Fibroblast of gingiva (primary cell): ENCODE results near the gene PLAAT3.
"Not testable (repeated sequence)": the region's sequence is repeated elsewhere in the genome, so short reads cannot be mapped to it uniquely, and the experiment has no call there.

Experiments used
- DNase-seq: peaks from one replicate; pipeline ENCODE4 v3.0.0-alpha.2; 2011; ENCODE audit warnings: low read depth

PLAAT3 gene

DNA sequence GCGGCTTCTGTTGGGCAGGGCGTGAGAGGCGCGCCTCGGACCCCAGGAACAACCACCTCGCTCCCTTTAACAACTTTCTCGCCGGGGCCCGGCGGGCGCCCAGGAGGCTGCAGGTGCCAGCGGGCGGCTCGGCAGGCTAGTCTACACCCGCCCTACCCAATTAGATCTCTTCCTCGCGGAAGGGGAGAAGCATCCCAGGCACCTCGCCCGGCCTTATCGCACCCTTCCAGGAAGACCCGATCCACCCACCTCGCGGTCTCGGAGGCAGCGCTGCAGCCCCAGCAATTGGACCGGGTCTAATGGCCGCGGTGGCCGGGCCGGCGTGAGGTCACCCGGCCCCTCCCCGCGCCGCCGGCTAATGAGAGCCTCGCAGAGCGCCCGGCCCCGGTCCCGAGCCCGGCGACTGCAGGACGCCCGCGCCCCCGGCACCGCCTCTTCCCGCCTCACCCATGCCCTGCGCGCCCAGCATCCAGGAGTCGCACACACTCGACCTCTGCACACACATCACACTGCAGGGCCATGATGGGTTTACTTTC lies at the start of gene PLAAT3:
Gene PLAAT3, minus strand, starts transcription at position 298 of the 536 bp plus-strand sequence. CDS start 419 bp downstream, outside the sequence.
- peak; percentile 41 for DNase-seq

DNA sequence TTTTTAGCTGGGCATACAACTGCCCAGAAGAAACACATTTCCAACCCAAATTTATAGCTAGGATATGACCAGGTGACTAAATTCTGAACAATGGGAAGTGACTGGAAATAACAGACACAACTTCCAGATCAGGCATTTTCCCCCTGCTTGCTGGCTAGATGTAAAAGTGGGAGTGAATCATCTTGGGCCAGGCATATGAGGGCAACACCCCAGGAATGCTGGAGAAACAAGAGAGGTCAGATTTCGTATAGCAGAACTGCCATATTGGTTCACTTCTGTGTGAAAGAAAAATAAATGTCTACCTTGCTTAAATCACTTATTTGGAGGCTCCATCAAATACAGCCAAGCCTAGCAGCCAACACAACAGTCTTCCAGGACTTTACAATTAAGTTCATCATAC lies 49.6 kb upstream of the PLAAT3 start:
- DNase-seq, result peak; percentile 47

DNA sequence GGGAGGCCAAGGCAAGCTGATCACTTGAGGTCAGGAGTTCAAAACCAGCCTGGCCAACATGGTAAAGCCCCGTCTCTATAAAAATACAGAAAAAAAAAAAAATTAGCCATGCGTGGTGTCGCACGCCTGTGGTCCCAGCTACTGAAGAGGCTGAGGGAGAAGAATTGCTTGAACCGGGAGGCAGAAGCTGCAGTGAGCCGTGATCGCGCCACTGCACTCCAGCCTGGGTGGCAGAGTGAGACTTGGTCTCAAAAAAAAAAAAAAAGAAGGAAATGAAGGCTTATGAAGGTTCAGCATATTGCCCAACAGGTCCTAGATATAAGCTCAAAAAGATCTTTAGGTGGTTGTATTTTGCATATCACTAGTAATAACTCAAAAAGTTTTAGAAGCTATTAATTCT lies 46.7 kb upstream of the PLAAT3 start:
- DNase-seq, result no peak

DNA sequence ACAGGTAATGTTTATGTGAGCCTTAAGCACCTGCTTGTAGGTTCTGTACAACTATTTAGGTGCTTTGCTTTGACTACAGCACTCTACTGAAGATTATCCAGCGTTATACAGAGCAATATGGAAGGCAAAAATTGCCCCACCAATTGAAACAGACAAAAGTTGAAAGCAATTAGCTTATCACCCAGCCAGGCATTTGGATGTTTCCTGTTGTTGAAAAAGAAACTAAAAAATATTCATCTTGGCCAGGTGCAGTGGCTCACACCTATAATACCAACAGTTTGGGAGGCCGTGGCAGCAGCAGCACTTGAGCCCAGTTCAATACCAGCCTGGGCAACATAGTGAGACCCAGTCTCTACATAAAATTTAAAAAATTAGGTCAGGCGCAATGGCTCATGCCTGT lies 38.4 kb upstream of the PLAAT3 start:
- DNase-seq, result no peak

DNA sequence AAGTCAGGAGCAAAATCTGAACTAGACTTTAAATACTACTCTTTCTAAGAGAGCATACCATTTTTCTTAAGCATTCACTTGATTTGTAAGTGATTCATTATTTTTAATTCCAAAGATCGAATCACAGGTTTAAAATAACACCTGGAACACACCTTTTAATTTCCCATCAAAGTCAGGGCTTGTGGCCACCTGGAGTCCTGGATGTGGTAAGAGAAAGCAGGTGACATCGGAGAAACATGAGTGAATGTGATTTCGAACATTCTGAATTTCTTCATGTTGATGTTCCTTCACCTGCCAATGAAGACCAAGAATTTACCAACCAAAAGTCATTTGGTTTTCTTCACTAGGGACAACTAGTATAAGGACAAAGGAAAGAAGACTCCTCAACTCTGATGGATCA lies 29.0 kb upstream of the PLAAT3 start:
- no peak for DNase-seq

DNA sequence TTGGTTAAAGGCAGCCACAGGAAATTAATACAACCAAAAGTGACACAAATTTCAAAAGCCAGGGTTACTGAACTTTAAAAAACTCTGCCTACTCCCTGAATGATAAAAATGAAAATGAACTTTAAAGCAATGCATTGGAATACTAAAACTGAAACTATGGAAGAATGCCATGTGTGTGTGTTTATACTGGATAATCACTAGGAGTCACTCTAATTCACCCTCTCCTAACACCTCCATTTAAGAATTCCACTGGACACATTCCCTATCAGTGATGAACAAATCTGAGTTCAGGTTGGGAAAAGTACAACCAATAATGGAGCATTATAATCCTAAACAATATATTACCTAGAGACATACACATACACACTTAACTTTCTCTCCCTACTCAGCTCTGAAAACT lies 27.5 kb upstream of the PLAAT3 start:
- DNase-seq, result peak; percentile 16

DNA sequence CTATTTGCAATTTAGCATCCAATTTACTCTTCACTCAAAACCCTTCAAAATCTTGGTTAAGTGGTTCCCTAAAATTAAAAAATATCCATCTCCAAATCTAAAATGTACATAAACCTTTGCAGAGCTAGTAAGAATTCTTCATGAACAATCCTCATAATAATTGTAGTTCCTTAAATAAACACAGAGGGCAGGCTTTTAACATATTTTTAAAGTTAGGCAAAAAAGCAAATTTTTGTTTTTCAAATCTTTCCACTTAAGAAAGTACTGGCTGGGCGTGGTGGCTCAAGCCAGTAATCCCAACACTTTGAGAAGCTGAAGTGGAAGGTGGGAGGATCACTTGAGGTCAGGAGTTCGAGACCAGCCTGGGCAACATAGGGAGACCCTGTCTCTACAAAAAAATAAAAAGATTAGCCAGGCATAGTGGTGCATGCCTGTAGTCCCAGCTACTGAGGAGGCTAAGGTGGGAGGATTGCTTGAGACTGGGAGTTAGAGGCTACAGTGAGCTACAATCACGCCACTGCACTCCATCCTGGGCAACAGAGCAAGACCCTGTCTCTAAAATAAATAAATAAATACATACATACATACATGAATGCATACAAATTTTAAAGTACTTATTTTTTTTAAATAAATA lies 25.1 kb upstream of the PLAAT3 start:
- peak; percentile 44 for DNase-seq

DNA sequence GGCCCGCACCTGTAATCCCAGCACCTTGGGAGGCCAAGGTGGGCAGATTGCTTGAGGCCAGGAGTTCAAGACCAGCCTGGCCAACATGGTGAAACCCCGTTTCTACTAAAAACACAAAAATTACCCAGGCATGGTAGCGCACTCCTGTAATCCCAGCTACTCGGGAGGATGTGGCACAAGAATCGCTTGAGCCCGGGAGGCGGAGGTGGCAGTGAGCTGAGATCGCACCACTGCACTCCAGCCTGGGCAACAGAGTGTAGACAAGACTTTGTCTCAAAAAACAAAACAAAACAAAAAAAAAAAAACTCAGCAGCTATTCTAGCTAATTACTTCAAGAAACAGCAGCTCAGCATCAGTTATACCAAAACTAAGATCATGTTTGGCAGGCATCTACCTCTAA lies 24.2 kb upstream of the PLAAT3 start:
- DNase-seq, result not testable (repeated sequence)

DNA sequence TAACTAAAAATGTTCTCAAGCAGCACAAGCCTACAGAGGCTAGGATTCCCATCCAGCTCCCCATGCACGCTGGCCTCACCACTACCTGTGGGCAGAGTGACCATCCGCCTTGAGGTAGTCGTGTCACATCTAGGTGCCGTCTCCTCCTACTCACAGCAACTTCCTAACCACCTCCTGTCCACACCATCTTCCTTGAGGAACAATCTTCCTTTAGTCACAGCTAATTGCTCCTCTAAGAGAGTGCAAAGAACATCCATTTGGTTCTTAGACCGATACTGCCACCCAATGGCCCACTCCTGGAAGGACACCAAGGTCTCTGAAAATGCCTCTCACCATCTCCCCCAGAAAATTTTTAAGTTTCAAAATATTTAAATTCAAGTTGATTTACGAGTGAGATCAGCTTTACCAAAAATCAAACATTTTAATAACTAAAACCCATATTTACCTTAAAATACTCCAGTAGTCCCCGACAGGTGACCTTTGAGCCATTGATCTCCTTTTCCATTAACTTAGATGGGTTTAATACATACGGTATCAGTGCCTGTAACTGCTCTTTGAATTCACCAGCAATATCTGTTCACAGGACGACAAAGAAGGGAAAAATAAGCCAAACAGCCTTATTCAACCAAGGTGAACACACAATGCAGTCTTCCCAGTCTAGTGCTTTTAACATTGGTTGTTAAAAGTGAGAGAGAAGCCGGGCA lies 21.7 kb upstream of the PLAAT3 start:
- peak; percentile 37 for DNase-seq

DNA sequence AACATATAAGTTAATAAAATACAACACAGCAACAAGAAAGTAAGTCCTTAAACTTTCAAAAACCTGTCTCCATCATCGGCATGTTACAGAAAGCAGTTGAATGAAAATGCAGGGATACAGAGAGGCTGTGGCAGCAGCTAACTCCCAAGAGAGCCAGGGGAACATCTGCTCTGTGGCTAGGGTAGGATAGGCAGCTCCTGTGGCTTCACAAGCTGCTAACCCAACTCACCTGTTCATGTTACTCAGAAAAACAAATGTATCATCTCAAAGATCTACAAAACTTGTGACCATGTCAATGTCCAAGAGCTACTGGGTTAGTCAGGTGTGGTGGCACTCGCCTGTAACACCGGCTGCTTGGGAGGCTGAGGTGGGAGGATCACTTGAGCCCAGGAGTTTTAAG lies 15.2 kb upstream of the PLAAT3 start:
- no peak for DNase-seq

DNA sequence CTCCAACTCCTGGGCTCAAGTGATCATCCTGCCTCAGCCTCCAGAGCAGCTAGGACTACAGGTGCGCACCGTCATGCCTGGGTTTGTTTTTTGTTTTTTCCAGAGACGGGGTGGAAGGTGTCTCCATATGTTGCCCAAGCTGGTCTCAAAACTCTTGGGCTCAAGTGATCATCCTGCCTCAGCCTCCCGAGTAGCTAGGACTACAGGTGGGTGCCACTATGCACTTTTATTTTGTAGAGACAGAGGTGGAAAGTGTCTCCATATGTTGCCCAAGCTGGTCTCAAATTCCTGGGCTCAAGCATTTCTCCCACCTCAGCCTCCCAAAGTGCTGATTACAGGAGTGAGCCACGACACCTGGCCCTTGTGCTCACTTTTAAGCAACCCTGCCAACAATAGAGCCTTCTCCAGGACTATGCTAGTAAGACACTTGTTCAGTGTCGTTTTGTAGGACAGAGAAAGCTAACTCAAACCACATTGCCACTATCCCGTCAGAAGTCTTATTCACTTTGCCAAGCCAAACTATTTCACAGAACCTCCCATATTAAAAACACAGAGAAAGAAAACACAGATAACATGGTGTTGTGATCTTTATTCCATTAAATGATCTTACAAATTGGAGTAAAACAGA lies 9.4 kb upstream of the PLAAT3 start:
- peak; percentile 25 for DNase-seq

DNA sequence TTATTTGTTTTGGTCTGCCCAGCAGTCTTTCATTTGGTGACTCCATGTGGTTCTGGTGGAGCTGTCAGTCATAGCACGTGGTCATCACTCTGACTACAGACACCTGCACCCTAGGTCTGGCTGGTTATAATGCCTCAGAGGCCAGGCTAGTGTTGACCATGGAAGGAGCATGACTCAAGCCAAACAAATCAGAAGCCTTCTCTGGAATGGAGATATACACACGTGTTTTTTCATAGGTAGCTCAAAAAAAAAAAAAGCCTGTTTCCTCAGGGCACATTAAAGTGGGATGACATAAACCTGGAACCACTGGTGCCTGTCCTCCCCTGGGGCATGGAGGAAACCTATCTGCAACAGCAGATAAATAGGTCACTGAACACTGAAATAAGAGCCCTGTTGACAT lies 8.1 kb upstream of the PLAAT3 start:
- no peak for DNase-seq

DNA sequence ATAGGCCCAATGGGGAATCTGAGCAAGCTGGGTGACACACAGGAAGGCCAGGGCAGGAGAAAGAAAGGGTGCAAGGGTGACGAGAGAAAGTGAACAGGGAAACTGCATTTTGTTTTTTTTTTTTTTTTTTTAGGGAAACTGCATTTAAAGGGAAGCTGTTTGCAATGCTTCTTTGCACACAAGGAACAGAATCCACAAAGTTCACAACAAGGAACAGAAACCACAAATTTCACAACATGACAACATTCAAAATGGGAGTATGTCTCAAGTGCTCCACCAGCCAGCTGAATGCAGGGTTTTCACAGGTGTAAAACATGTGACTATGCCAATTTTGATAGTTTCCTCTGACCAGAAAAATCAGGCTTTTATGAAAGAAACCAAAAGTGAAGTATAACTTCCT lies 6.8 kb upstream of the PLAAT3 start:
- DNase-seq, result no peak

DNA sequence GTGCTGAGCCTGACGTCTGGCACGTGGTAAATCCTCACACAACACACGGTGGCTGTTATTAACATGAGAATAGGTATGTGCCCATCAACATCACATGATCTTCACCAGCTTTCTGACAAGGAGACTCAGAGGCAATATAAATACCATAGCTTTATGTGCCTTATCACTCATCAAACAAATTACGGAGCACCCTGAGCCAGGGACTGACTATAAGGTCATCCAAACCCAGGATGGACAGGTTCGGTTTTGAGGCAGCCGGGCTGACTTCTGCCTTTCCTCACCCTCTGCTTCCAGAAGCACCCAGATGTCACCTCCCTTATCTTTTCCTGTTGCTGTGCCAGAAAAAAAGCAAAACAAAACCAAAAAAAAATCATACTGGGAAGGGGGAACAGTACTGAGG lies 5.7 kb upstream of the PLAAT3 start:
- no peak for DNase-seq

DNA sequence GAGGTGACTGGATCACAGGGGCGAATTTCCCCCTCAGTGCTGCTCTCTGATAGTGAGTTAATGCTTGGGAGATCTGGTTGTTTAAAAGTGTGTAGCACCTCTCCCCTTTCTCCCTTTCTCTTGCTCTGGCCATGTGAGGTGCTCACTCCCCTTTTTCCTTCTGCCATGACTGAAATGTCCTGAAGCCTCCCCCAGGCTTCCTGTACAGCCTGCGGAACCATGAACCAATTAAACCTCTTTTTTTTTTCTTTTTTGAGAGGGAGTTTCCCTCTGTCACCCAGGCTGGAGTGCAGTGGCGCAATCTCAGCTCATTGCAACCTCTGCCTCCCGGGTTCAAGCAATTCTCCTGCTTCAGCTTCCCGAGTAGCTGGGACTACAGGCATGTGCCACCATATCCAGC lies 3.5 kb upstream of the PLAAT3 start:
- not testable (repeated sequence) for DNase-seq

DNA sequence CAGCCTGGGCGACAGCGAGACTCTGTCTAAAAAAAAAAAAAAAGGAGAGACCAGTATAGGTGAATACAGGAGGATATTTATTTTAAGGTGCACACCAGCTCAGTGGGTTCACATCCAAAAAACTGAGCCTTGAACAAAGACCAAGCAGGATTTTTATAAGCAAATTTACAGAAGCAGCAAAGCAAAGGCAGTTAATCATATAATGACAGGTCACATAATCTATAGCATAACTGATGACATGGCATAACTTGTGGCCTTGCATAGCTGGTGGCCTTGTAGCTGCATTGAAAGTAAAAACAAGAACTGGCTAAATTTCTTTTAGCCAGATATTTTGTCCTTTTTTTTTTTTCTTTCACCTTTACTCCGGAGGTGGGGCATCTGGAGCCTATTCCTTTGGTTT lies 2.7 kb upstream of the PLAAT3 start:
- no peak for DNase-seq

DNA sequence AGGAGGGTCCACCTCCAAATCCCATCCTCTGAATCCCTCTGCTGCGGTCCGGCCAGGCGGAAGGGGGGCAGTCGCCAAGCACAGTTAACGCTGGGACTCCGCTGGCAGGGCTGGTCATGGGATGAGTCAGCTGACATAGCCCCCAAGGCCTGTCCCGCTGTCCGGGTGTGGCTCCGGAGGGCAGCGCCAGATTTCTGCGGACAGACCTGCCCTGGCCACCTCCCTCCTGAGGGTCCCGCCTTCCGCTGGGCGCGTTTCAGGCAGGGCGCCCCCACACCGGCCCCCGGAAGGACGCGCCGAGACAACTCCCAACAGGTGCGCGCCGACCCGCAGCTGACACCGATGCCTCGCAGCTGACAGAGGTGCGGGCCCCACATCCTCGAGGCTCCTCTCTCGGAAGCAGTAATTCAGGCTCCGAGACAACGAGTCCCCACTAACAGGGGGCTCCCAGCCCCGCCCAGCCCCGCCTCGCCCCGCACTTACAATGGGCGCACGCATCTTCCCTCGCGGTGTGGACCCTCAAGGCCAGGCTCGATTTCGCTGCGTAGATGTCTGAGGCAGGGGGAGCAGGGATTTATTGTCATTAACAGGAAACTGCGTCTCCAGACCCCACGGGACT lies 607 bp downstream of the PLAAT3 start:
- no peak for DNase-seq

DNA sequence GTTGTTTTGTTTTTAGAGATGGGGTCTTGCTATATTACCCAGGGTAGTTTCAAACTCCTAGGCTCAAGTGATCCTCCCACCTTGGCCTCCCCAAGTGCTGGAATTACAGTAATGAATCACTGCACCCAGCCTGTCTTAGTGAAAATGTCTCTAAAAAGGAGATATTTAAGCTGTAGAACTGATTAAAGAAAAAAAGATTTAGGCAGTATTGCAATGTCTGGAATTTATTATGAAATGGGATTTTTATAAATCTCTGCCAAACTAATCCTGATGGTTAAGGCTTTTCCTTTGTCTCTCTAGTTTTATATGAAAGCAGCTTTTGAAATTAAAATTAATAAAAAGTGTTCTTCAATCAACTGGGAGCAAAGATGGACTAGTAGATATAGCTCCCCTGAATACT lies 2.1 kb downstream of the PLAAT3 start:
- no peak for DNase-seq

DNA sequence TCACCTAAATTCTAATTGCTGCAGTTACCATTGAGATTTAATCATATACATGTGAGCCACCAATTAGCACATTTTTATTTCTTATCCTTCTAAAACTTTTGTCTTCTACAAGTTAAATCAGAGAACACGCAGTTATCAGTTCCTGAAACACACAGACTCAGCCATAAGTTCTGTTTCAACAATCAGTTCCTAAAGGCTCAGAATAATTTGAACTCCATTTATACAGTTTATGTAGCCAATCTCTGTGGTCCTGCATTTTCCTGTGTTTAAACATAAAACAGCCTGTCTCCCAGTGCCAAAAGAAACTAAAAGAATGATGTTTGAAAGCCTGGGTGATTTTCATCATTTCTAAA lies 2.9 kb downstream of the PLAAT3 start:
- DNase-seq, result no peak

DNA sequence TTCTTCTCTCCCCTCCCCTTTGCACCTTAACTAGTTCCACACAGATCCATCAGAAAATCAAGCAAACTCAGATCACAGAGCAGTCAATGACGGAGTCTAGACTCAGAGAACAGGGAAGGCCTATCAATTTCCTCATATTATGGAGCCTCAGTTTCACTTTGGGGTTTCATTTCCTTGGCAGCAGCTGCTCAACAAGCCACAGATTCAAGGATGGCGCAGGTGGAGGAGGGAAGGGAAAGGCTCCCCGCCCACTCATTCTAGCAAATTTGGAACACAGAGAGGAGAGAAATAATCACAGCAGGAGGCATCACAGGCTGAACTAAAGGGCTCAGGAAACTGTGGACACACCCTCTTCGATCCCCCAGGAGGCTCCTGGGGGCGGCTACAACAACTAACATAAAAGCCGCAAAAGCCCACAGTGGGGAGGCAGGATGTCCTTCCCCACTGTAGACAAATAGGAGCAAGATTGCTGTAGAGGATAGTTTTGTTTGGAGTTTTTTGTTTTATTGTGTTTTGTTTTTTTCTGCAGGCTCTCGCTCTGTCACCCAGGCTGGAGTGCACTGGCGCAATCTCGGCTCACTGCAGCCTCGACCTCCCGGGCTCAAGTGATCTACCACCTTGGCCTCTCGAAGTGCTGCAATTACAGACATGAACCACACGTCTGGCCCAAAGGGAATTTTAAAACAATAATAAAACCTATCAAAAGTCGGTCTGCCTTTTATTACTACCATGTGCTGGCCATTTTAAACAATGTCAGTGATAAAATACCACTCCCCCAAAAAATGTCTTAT lies 3.4 kb downstream of the PLAAT3 start:
- no peak for DNase-seq

DNA sequence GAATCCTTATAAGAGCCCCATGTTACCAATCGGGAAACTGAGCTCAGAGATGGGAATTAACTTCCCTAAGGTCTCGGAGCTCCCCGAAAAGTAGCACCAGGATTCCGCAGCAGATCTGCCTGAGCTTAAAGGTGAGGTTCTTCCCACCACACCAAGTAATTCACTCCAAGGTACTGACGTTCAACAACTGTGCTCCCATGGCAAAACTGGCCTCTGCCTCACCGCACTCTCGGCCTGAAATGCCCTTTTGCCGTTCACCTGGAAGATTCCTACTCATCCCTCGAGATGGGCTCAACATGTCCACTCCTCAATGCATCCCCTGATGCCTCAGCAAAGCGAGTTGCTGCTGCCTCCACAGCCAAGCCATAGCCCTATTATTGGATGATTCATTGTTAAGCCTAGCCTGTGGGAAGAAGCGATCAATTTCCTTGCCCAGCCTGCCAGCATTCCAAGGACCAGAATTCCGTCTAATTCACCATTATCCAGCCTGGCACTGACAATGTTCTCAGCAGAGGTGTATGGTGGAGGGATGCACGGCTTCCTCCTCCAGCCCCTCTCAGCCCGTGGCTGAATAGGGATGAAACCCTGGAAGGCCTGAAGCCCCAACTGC lies 4.2 kb downstream of the PLAAT3 start:
- DNase-seq, result no peak

DNA sequence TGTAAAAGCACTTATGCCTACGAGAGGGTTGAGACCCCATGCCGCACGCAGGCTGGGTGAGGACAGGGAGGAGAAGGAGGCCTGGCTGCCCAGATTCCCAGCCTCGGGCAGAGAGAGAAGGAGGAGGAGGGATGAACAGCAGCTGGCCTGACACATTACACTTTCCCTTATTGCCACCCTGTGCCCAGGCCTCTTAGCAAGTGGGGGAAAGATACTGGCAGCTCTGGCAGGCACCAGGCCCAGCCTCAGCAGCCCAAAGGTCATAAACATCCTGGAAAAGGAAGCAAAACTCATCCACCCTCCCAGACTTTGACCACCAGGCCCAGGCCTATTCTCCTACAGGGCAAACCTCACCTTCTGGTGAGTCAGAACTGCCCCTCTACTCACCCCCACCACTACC lies 4.7 kb downstream of the PLAAT3 start:
- peak; percentile 37 for DNase-seq
